Ureter (tissue), 1 donor: Measurements from ENCODE around the gene SERPINE3. TPM values are rescaled to one million over a fixed set of nuclear protein-coding genes. Genes with fewer than 3 reads are reported as not detected.

ENCODE experiments used
- DNase-seq: peaks from one replicate; pipeline ENCODE4 v3.0.0-alpha.2; 2020; ENCODE audit warnings: low spot score
- total RNA-seq: library from RNA; stranded (reverse); gene quantifications from one replicate; pipeline ENCODE4 v1.2.4, GENCODE V29; 2023
- donor health status: DM: yes; HTN: yes; CAD: no.

SERPINE3 gene
- total RNA-seq, 1 donor from 2014 or later = 0.31 TPM

DNA sequence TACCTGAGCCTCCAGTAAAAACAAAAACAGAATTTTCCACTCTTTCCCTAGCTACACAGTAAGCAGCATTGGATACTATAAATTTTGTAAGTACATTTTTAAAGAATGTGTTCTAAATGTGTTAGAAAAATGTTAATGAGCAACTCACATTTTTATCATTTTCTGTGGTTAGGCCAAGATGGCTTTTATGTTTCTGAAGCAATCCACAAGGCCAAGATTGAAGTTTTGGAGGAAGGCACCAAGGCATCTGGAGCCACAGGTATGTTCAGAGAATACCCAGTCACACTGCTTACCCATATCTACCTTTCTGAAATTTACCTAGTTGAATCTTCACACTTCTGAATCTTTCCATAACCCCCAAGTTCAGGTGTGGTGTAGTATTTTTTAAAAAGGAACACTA lies 21.6 kb downstream of the SERPINE3 start:
- DNase-seq = no peak

GRCh38 chr13:51363625-51364024 lies 24.1 kb downstream of the SERPINE3 start:
- DNase-seq = no peak

DNA sequence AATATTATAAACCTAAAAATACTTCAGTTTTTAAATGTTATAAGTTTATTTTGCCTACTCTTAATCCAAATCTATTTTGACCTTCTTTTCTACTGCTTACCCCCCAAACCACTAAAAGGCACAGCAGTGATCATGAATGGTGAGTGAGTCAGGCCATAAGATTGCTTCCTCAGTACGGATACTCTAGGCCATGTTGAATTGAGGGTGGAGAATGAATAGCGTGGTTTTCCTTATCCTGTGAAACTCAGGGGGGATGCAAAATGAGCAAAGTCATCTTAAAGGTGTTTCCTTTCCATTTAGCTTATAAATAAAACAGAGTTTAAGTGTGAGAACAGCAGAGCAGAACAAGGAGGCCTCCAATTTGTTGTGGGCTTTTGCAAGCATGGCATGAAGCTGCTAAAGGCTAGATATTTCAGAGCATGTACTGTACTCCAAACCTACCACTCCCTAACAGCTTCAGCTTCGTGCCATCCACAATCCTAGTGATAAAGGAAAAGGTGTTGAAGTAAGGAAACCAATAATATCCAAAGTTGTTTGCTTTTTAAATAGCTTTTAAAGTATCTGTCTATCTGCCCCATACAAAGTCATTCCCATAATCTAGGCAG lies 25.0 kb downstream of the SERPINE3 start:
- DNase-seq = no peak

- DNase-seq = no peak
These were observed 30.6 kb downstream of the SERPINE3 start for GRCh38 chr13:51370116-51370515.

GRCh38 chr13:51370811-51371210 lies 31.3 kb downstream of the SERPINE3 start:
- no peak for DNase-seq

DNA sequence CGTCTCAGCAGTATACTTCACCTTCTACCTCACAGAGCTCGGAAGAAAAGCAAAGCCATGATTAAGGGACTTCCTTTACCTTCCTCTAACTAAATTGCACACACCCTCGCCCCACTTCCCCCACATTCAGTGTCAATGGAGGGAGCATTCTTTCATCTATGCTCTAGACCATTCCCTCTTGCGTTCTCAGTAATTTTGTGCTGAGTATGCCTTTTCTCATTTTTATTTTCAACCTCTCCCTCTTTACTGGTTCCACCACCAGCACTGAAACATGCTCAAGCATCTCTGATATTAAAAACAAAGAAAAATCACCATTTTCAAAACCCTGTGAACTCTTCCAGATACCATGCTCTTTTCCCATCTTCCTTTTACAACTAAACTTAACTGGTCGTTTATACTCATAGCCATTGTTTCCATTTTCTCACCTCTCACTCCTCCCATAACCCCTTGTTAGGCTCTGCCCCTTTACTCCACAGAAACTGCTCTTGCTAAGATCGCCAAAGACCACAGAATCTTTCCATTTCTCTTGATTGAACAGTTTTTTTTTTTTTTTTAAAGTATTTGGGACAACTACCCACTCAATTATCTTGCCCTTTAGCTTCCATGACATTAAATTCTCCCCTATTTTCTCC lies 32.4 kb downstream of the SERPINE3 start:
- no peak for DNase-seq

- DNase-seq = no peak
These were observed 34.0 kb downstream of the SERPINE3 start for GRCh38 chr13:51373451-51373850.

- DNase-seq = no peak
These were observed 40.8 kb downstream of the SERPINE3 start for GRCh38 chr13:51380269-51380668.

DNA sequence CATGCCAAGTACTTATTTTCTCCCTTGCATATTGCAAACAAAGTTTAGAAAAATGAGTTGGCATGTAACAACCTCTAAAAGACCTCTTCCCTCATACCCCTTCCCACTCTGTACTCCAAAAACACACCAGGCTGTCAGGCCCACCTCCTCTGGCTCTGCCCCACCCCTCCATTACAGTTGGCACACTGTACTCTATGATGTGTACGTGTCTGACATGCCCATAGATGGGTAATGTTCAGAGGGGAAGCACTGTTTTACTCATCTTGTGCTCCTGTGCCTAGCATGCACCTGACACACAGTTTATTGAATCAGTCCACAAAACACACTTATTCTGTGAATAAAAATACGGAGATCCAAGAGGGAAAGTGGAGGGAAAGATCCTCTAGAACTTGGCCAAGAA lies 45.6 kb downstream of the SERPINE3 start:
- no peak for DNase-seq

DNA sequence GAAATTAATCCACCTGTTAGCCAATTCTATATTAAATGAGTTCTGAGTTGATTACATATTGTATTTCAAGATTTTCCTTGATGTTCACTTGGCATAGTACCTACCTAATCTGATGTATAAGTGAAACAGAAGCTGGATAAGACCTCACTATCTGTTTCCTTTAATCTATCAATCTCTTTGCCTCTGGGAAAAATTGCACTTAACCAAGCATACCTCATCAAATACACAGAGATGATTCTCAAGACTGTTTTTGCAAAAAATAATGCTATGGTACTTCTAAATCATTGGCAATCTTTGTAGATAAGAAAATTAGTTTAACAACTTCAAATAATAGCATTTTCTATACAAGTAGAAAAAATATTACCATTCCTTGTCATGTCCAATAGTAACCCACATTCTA lies 55.2 kb downstream of the SERPINE3 start:
- no peak for DNase-seq

DNA sequence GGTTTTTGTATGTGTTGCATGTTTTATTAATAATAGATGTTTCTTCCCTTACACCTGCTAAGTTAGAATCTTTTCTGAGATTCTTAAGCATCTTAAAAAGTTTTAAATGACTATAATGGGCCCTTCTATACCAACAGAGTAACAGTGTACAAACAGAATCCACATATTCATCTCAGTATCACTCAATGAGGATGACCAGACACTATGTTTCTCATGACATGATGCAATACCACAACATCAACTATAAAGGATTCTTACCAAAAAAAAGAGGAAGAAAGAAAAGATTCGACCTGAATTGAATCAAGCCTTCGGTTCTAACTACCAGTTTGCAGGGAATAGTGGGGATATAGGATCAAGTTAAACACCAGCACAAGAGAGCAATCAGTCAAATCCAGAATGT lies 56.9 kb downstream of the SERPINE3 start:
- no peak for DNase-seq

DNA sequence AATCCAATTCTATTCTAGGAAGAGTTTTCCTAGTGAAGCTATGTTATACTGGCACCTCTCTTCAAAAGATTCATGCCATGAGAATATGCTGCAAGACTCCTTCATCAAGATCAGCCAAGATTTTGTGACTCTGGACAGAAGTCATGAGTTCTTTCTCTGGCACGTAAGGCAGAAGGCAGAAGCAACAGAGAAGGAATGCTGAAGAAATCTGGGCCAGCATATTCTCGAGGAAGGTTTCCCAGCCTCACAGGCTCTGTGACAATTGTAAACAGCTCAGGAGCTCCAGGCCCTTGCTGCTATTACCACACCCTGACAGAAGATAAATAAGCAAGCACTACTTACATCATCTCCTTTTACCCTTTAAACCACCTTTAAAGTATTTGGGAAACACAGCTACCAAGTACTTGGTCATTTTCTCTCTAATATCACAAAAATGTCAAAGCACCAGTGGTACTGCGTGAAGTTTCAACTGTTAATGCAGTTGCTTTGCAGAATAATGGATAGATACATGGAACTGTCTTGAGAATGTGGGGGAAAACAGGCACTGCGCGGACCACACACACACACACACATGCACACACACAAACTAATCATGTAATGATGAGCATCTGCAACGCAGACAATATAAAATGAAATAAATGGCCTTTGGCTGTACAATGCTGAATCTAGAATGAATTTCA lies 57.9 kb downstream of the SERPINE3 start:
- DNase-seq = peak; percentile 44

- no peak for DNase-seq
These were observed 65.7 kb downstream of the SERPINE3 start for GRCh38 chr13:51405176-51405575.

DNA sequence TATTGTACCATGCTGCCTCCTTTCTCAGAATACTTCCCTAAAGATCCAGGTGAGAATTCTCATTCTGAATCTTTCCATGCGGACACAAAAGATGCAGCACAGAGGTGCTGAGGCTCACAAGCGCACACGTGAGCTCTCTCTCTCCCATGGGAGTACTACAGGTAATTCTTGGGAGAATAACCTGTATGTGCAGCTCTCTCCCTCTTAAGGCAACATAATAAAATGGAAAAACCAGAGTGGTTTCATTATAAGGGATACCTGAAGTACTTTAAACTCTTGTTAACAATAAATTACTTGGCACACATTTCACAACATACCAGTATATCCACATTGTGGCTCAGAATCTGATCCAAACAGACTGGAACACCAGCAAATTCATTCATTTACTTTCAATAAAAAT lies 72.9 kb downstream of the SERPINE3 start:
- DNase-seq = no peak

Other genes with a start within 250 kb of the SERPINE3 start
- gene C13orf42, start 228.4 kb upstream of the SERPINE3 start, total RNA-seq = not detected
- gene FAM124A, start 117.3 kb upstream of the SERPINE3 start, total RNA-seq = 5.0 TPM
- 49.7 TPM for gene INTS6, start 113.3 kb downstream of the SERPINE3 start, total RNA-seq
- gene WDFY2, start 244.8 kb downstream of the SERPINE3 start, total RNA-seq = 17.2 TPM